Measurements from ENCODE around the gene RBX1.

The RBX1 gene

GRCh38 chr22:41022470-41023298 lies 71.5 kb downstream of the RBX1 start:
- DNase-seq (ENCODE audit: low read depth in 2 of 2) = peak; percentile 52 to 53
